Naive B cell (primary cell): ENCODE data around the gene PLLP. TPM values are rescaled to one million over a fixed set of nuclear protein-coding genes. Genes with fewer than 3 reads are reported as not detected.
A peak's percentile ranks its signal among the peaks of the same experiment; 100 is the strongest.

Source experiments
- ATAC-seq, 2 donors: fragments of 150-1000 bp; cut with Tn5 transposase; 2 replicates each; pipeline ENCODE4 v1.10.0; 2021; ENCODE audit warnings: low read depth in 2 of 2, mild to moderate bottlenecking in 2 of 2, moderate library complexity in 2 of 2
- DNase-seq: peaks from one replicate; pipeline ENCODE4 v3.0.0; 2022
- H3K27ac Mint-ChIP-seq, 6 donors: one replicate each; pipeline ENCODE4 v1.8.0; 2020 to 2022; ENCODE audit warnings: mild to moderate bottlenecking in 6 of 6, mixed read lengths in 6 of 6, moderate library complexity in 5 of 6, inconsistent platforms in 2 of 6
- H3K27me3 Mint-ChIP-seq, 3 donors: one replicate each; pipeline ENCODE4 v1.8.0; 2021 to 2022; ENCODE audit warnings: mixed read lengths in 3 of 3, mild to moderate bottlenecking in 1 of 3
- H3K36me3 Mint-ChIP-seq, 2 donors: one replicate each; pipeline ENCODE4 v1.8.0; 2020 to 2022; ENCODE audit warnings: mixed read lengths in 2 of 2, inconsistent platforms in 1 of 2, mild to moderate bottlenecking in 1 of 2
- H3K4me1 Mint-ChIP-seq, 3 donors: one replicate each; pipeline ENCODE4 v1.8.0; 2020 to 2022; ENCODE audit warnings: mixed read lengths in 3 of 3, inconsistent platforms in 1 of 3, mild to moderate bottlenecking in 1 of 3, moderate library complexity in 1 of 3
- H3K4me3 Mint-ChIP-seq, 8 donors: one replicate each; pipeline ENCODE4 v1.8.0; 2020 to 2022; ENCODE audit warnings: mild to moderate bottlenecking in 8 of 8, mixed read lengths in 8 of 8, moderate library complexity in 8 of 8, inconsistent platforms in 2 of 8
- H3K9me3 Mint-ChIP-seq, 7 donors: one replicate each; pipeline ENCODE4 v1.8.0; 2020 to 2022; ENCODE audit warnings: mixed read lengths in 7 of 7, mild to moderate bottlenecking in 5 of 7, inconsistent platforms in 2 of 7, moderate library complexity in 1 of 7
- polyA plus RNA-seq, 6 donors: library from polyadenylated mRNA; unstranded; fragments of 300-500 nt; fragmentation: Illumina TruSeq; gene quantifications; one replicate each; pipeline ENCODE4 v1.2.3, GENCODE V29; 2021; ENCODE audit warnings: low read depth in 6 of 6

Gene PLLP
- polyA plus RNA-seq, 6 donors from 2014 or later, result 0.14 to 0.68 (median 0.52) TPM

DNA sequence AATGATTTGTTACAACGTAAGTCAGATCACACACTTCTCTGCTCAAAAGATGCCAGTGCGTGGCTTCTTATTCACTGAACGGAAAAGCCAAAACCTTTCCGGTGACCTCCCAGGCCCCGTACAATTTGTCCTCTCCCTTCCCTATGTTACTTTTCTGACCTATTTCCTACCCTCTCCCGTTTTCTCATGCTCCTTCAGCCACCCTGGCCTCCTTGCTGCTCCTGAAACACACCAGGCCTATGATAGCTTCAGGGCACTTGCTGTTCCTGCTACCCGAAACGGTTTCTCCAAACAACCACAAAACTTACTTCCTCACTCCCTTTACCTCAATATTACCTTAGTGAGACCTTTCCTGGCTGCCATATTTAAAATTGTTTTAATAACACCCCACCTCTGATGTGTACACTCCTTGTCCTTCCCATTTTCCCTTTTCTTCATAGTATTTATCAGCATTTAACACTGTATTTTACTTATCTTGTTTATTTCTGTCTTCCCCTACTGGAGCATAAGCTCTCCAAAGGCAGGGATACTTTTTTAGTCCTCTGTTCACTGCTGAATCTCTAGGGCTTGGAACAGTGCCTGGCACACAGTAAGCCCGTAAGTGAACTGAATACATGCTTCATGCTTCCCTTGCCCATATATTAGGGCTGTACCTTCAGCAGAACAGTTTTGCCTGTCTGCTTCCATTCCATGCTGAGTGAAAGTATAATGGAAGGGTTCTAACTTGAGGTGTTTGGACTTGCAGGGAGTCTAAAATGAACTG lies 50.3 kb downstream of the PLLP start:
- peaks cover 21 to 27% of the 10 kb centered on the region in 2 donors for H3K36me3 Mint-ChIP-seq
- H3K4me3 Mint-ChIP-seq, result no peak overlapping the region
- H3K27ac Mint-ChIP-seq, result peak overlapping the region in 5 of 6 donors; percentile 67 to 93 (median 89)

DNA sequence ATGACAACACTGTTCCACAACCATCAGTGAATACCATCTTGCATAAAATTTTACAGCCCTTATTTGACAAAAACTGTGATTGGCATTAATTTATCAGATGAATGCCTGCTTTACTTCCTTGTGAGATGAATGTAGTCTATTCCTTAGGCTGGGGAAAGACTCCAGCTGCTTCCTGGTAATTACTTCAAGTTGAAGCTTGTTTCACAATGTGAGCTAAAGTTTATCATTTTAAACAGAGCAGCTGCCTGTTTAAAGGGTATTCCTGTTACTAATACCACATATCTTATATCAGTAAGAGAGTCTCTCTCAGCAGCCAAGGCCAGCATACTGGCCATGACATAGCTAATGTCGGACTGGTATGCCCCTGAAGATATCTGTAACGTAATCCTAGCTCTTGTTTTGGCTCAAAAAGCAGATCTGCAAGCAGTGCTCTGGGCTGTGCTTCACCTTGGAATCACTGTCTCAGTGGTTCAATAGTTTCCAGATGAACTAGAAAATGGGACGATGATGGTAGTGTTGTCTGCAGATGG lies 52.6 kb downstream of the PLLP start:
- ATAC-seq, result no peak
- DNase-seq, result no peak
- no peak overlapping the region for H3K4me3 Mint-ChIP-seq
- H3K9me3 Mint-ChIP-seq, result no peaks in the 10 kb centered on the region
- H3K36me3 Mint-ChIP-seq, result peaks cover 21 to 29% of the 10 kb centered on the region in 2 donors
- no peak overlapping the region for H3K27ac Mint-ChIP-seq
- no peaks in the 10 kb centered on the region for H3K27me3 Mint-ChIP-seq
- H3K4me1 Mint-ChIP-seq, result peaks cover 28 to 31% (median 30%) of the 10 kb centered on the region in 3 donors

More for the DNA sequence above, 50.3 kb downstream of the PLLP start:
- Mint-ChIP-seq H3K4me1 (peaks cover 28 to 31% (median 30%) of the 10 kb centered on the region in 3 donors), H3K27me3 (no peaks in the 10 kb centered on the region), H3K9me3 (no peaks in the 10 kb centered on the region)
- no peak for ATAC-seq
- DNase-seq, result no peak

DNA sequence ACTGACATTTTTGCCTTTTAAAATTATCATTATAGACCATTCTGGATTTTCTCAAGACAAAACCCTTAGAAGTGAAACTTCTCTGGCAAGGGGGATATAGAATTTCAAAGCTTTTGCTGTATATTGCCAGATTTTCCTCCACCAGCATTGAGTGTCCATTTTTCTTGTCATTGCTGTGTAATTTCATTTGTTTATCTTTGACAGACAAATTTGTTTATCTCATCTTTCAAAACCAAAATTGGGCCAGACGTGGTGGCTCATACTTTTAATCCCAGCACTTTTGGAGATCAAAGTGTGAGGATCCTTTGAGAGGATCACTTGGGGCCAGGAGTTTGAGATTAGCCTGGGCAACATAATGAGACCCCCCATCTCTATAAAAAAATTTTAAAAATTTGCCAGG lies 55.4 kb downstream of the PLLP start:
- no peaks in the 10 kb centered on the region for H3K27me3 Mint-ChIP-seq
- no peaks in the 10 kb centered on the region for H3K9me3 Mint-ChIP-seq
- ATAC-seq (no peak), DNase-seq (no peak)
- peaks cover 16 to 31% of the 10 kb centered on the region in 2 donors for H3K36me3 Mint-ChIP-seq
- peaks cover 6% of the 10 kb centered on the region in 3 donors for H3K4me1 Mint-ChIP-seq
- no peak overlapping the region for H3K4me3 Mint-ChIP-seq
- H3K27ac Mint-ChIP-seq, result no peak overlapping the region

DNA sequence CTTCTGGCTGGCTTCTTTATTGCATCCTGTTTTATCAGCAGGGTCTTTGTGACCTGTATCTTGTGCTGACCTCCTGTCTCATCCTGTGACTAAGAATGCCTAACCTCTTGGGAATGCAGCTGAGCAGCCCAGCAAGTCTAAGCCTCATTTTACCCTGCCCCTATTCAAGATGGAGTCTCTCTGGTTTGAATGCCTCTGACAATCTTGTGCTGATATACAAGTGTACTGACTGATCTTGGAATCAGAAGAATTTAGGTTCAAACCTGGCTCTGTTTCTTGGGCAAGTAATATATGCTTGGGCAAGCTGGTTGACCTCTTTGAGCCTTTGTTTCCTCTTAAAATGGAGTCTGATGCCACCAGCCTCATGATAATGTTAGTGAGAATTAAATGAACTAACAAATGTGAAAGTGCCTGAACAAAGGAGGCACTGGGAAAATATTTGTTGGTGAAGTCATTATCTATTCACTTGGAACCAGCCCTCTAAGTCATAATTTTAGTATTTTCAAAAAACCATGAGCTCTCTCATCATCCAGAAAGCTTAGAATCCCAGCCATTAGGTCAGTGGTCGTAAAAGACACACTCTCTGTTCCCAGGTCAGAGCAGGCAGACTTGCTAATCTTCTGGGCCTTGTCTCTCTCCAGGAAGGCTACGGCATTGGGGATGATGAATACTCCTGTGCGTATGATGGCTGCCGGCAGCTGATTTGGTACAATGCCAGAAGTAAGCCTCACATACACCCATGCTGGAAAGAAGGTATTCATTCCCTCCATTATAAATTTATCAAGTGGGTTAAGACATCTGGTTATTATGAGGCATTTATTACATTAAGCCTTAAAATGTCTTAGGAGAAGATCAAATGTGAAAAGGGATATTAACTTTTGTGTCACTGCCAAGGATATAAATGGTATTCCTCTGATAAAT lies 57.5 kb downstream of the PLLP start:
- Mint-ChIP-seq H3K4me1 (no peaks in the 10 kb centered on the region), H3K9me3 (no peaks in the 10 kb centered on the region), H3K27me3 (no peaks in the 10 kb centered on the region), H3K4me3 (no peak overlapping the region), H3K36me3 (peaks cover 0 to 25% of the 10 kb centered on the region in 2 donors), H3K27ac (peak overlapping the region in 2 of 6 donors; percentile 2 to 36)
- DNase-seq (no peak), ATAC-seq (no peak)

DNA sequence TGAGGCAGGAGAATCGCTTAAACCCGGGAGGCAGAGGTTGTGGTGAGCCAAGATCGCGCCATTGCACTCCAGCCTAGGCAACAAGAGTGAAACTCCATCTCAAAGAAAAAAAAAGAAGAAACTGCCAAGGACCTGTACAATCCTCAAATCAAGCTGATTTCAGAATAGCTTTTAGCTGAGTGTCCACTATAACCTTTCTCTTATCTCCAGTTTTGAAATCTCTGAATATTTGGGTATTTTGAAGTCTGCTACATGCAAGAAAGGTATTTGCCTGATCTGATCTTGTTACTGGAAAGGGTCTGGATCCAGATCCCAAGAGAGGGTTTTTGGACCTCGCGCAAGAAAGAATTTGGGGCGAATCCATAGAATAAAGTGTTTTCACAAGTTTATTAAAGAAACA lies 58.5 kb downstream of the PLLP start:
- peaks cover 0 to 26% of the 10 kb centered on the region in 2 donors for H3K36me3 Mint-ChIP-seq
- H3K9me3 Mint-ChIP-seq, result no peaks in the 10 kb centered on the region
- peak overlapping the region in 2 of 6 donors; percentile 38 to 63 for H3K27ac Mint-ChIP-seq
- ATAC-seq, result no peak
- no peak overlapping the region for H3K4me3 Mint-ChIP-seq
- H3K4me1 Mint-ChIP-seq, result no peaks in the 10 kb centered on the region
- H3K27me3 Mint-ChIP-seq, result no peaks in the 10 kb centered on the region
- no peak for DNase-seq

DNA sequence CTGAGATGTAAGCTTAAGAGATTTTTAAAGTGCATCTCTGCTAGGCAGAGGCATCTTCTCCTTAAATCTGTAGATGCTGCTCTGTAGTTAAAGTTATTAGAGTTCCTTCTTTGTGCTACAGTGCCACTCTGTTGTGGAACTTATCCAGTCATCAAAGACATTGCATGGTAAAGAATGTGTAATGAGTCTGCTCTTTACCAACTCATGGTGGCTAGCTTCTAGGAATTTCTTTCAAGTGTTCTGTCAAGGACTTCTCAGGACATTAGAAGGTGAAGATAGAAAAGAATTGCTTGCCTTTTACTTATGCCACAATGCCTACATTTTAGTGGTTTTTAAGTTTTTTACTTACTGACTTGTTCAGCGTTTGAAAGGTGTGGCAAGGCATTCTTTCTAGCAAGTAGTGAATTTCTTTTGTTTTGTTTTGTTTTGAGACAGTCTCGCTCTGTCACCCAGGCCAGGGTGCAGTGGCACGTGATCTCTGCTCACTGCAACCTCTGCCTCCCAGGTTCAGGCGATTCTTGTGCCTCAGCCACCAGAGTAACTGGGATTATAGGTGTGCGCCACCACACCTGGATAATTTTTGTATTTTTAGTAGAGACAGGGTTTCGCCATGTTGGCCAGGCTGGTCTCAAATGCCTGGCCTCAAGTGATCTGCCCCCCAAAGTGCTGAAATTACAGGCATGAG lies 59.7 kb downstream of the PLLP start:
- Mint-ChIP-seq H3K27ac (no peak overlapping the region), H3K27me3 (no peaks in the 10 kb centered on the region), H3K4me1 (no peaks in the 10 kb centered on the region), H3K9me3 (peaks cover 0 to 2% (median 0%) of the 10 kb centered on the region in 7 donors), H3K4me3 (peak overlapping the region in 1 of 8 donors; percentile 44), H3K36me3 (peaks cover 12 to 22% of the 10 kb centered on the region in 2 donors)
- DNase-seq, result no peak
- no peak for ATAC-seq

DNA sequence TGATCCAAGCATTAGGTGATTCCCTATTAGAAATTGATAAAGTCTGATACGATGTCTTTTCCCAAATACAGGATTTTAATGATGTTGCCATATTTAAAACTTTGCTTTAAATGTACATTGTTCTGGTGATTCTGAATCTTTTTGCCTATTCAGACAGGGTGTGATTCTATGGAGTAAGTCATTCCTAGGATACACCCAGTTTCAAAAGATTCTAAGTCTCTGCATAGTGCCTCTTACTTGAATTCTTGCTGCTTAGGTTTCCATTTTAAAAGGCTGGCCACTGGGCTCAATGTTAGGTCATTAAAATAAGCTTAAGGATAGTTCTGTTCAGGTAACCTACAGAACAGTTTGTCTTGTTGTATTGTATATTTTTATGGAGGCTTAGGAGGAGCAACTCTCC lies 61.4 kb downstream of the PLLP start:
- no peak overlapping the region for H3K4me3 Mint-ChIP-seq
- peaks cover 0 to 12% (median 8%) of the 10 kb centered on the region in 7 donors for H3K9me3 Mint-ChIP-seq
- H3K4me1 Mint-ChIP-seq, result no peaks in the 10 kb centered on the region
- peaks cover 29 to 36% of the 10 kb centered on the region in 2 donors for H3K36me3 Mint-ChIP-seq
- H3K27ac Mint-ChIP-seq, result no peak overlapping the region
- no peaks in the 10 kb centered on the region for H3K27me3 Mint-ChIP-seq
- DNase-seq (no peak), ATAC-seq (no peak)

DNA sequence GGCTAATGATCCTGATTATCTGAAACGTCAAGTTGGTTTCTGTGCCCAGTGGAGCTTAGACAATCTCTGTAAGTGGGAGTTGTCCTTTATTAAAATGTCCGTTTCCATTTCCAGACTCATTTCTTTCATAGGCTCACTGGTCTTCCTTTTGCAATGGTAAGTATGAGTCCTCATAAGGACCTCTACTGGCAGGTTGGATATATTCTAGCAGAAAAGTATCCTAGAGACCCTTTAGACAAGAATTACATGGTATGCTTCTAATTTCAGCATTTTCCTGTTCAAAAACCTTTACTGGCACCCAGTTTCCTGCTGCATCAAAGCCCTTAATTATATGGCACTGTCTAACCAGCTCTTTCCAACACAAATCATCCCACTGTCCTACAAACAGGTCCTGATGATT lies 67.5 kb downstream of the PLLP start:
- peaks cover 72 to 78% of the 10 kb centered on the region in 2 donors for H3K36me3 Mint-ChIP-seq

DNA sequence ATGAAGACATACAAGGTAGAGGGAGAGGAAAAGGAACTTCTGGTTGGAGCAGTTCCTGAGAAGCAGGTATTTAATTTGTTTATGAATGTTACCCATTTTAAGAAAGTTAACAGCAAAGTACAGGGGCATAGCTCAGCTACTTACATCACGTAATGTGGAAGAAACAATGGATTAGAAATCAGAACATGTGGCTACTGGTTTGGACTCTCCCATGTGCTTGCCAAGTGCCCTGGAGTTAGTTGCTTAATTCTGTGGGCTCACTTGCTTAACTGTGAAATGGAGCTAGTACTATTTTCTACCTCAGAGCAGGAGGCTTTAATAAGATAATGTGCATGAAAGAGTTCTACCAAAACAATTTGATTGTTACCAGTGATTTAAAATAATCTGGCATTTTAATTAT lies 71.0 kb downstream of the PLLP start:
- Mint-ChIP-seq H3K27ac (no peak overlapping the region), H3K4me3 (no peak overlapping the region), H3K27me3 (no peaks in the 10 kb centered on the region), H3K36me3 (peaks cover 50 to 60% of the 10 kb centered on the region in 2 donors), H3K9me3 (peaks cover 8 to 29% (median 17%) of the 10 kb centered on the region in 7 donors), H3K4me1 (no peaks in the 10 kb centered on the region)
- ATAC-seq (no peak), DNase-seq (no peak)

More for the DNA sequence above, 67.5 kb downstream of the PLLP start:
- Mint-ChIP-seq H3K27ac (no peak overlapping the region), H3K4me1 (no peaks in the 10 kb centered on the region), H3K27me3 (no peaks in the 10 kb centered on the region), H3K9me3 (peaks cover 8 to 33% (median 23%) of the 10 kb centered on the region in 7 donors), H3K4me3 (peak overlapping the region in 1 of 8 donors; percentile 6)
- DNase-seq, result no peak
- ATAC-seq, result no peak

DNA sequence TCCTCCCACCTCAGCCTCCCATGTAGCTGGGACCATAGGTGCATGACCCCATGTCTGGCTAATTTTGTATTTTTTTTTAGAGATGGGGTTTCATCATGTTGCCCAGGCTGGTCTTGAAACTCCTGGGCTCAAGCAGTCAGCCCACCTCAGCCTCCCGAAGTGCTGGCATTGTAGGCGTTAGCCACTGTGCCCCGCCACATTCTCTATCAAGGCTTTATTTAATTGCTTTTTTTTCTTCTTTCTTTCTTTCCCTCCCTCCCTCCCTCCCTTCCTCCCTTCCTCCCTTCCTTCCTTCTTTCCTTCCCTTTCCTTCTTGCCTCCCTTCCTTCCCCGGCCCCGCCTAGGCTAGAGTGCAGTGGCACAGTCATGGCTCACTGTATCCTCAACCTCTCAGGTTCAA lies 74.7 kb downstream of the PLLP start:
- Mint-ChIP-seq H3K27me3 (no peaks in the 10 kb centered on the region), H3K27ac (no peak overlapping the region), H3K36me3 (peaks cover 25 to 31% of the 10 kb centered on the region in 2 donors), H3K9me3 (no peaks in the 10 kb centered on the region), H3K4me3 (no peak overlapping the region), H3K4me1 (no peaks in the 10 kb centered on the region)
- DNase-seq (no peak), ATAC-seq (no peak)

DNA sequence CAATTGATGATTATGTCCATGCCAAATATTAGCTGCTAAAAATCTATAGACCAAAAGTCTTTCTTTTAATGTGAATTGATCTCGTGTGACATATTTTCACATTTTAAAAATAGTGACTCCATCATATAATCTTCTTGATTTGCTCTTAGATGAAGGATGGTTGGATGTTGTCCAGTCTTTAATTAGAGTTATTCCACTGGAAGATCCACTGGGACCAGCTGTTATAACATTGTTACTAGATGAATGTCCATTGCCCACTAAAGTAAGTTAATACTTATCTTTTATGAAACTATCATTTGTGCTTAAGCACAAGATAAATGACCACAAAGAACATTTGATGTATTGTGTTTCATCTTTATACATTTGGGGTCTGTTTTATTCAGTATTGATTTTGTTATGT lies 75.5 kb downstream of the PLLP start:
- DNase-seq (no peak), ATAC-seq (no peak)
- Mint-ChIP-seq H3K4me1 (no peaks in the 10 kb centered on the region), H3K36me3 (peaks cover 16 to 24% of the 10 kb centered on the region in 2 donors), H3K27me3 (no peaks in the 10 kb centered on the region), H3K9me3 (no peaks in the 10 kb centered on the region), H3K4me3 (no peak overlapping the region), H3K27ac (no peak overlapping the region)
